ENCODE measurements around the gene ZNF669.

DNA sequence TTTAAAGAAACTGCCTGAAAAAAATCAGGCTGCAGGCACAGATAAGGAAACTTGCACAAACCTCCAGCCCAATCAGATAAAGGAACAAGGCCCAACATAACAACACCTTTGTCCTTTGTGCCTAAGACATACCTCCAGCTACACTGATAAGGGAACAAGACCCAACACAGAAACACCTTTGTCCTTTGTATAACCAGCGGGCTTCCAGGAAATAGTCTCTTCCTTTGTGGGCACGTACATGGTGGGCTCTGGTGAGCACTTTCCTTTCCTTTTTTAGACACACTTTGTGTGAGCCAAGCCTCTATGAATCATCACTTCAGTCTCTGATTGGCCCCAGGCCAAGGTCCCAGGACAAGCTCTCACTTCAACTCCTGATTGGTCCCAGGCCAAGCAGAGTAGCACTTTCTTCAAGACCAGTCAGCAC is 49.2 kb downstream of the ZNF669 start:
- TF ChIP-seq, protein P1, sequence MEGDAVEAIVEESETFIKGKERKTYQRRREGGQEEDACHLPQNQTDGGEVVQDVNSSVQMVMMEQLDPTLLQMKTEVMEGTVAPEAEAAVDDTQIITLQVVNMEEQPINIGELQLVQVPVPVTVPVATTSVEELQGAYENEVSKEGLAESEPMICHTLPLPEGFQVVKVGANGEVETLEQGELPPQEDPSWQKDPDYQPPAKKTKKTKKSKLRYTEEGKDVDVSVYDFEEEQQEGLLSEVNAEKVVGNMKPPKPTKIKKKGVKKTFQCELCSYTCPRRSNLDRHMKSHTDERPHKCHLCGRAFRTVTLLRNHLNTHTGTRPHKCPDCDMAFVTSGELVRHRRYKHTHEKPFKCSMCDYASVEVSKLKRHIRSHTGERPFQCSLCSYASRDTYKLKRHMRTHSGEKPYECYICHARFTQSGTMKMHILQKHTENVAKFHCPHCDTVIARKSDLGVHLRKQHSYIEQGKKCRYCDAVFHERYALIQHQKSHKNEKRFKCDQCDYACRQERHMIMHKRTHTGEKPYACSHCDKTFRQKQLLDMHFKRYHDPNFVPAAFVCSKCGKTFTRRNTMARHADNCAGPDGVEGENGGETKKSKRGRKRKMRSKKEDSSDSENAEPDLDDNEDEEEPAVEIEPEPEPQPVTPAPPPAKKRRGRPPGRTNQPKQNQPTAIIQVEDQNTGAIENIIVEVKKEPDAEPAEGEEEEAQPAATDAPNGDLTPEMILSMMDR (IDR thresholded peaks at IDR 0.05; ENCODE audit: insufficient read depth, low read length): no peak
- no peak for TF ChIP-seq POLR2AphosphoS5 (IDR thresholded peaks at IDR 0.05; ENCODE audit: low read depth)

Measured in HL-60 (cell line).